ENCODE results near the gene CLCN7. TPM values are rescaled to one million over a fixed set of nuclear protein-coding genes. Genes with fewer than 3 reads are reported as not detected.

Gene CLCN7
- total RNA-seq, 1 experiment from 2014 or later, result 48.2 TPM

- Histone ChIP-seq H3K27me3 (ENCODE audit: low read length) (no peaks in the 10 kb centered on the region), H4K20me1 (ENCODE audit: low read length) (no peaks in the 10 kb centered on the region), H3F3A (ENCODE audit: low read length, unreplicated experiment) (no peaks in the 10 kb centered on the region), H3K4me1 (ENCODE audit: insufficient read depth, low read length) (no peaks in the 10 kb centered on the region), H3K36me3 (ENCODE audit: low read depth, low read length) (no peaks in the 10 kb centered on the region), H3K4me3 (ENCODE audit: low read length) (no peak overlapping the region), H3K27ac (ENCODE audit: low read length) (no peak overlapping the region), H3K9ac (ENCODE audit: low read length) (no peak overlapping the region), H3K4me2 (ENCODE audit: low read length) (no peak overlapping the region), H3K79me2 (ENCODE audit: low read length) (no peaks in the 10 kb centered on the region), H3K9me3 (ENCODE audit: low read length) (no peaks in the 10 kb centered on the region), H3K9me2 (replicated peaks; ENCODE audit: low read length) (no peaks in the 10 kb centered on the region), H2AFZ (ENCODE audit: low read length) (no peak overlapping the region)
- POLR2A ChIA-PET (ENCODE audit: unreplicated experiment), result no interaction called here
- ATAC-seq, result no peak
- intact Hi-C loops (cut with micrococcal nuclease), result no loop called here
- TF ChIP-seq CTCF (conservative IDR thresholded peaks at IDR 0.05; ENCODE audit: low read depth, low read length) (no peak), EZH2 (IDR thresholded peaks at IDR 0.05; ENCODE audit: low read length, unreplicated experiment) (no peak), EZH2phosphoT487 (IDR thresholded peaks at IDR 0.05; ENCODE audit: borderline replicate concordance, low read length) (no peak)
- CTCF ChIA-PET, result no interaction called here
- DNase-seq, result no peak
- BruUV-seq (replicated peaks), result no TSS peak
These were observed 16.4 kb downstream of the CLCN7 start for GRCh38 chr16:1458336-1458976.

GRCh38 chr16:1457489-1458245 lies 17.2 kb downstream of the CLCN7 start:
- ATAC-seq (no peak), DNase-seq (no peak)
- TF ChIP-seq EZH2 (IDR thresholded peaks at IDR 0.05; ENCODE audit: low read length, unreplicated experiment), result no peak
- no peak for TF ChIP-seq EZH2phosphoT487 (IDR thresholded peaks at IDR 0.05; ENCODE audit: borderline replicate concordance, low read length)
- TF ChIP-seq CTCF (conservative IDR thresholded peaks at IDR 0.05; ENCODE audit: low read depth, low read length), result no peak
- Histone ChIP-seq H3K4me3 (ENCODE audit: low read length) (no peak overlapping the region), H4K20me1 (ENCODE audit: low read length) (no peaks in the 10 kb centered on the region), H3F3A (ENCODE audit: low read length, unreplicated experiment) (no peaks in the 10 kb centered on the region), H3K36me3 (ENCODE audit: low read depth, low read length) (no peaks in the 10 kb centered on the region), H2AFZ (ENCODE audit: low read length) (no peak overlapping the region), H3K4me2 (ENCODE audit: low read length) (no peak overlapping the region), H3K9me2 (replicated peaks; ENCODE audit: low read length) (no peaks in the 10 kb centered on the region), H3K79me2 (ENCODE audit: low read length) (no peaks in the 10 kb centered on the region), H3K9ac (ENCODE audit: low read length) (no peak overlapping the region), H3K4me1 (ENCODE audit: insufficient read depth, low read length) (no peaks in the 10 kb centered on the region), H3K9me3 (ENCODE audit: low read length) (no peaks in the 10 kb centered on the region), H3K27me3 (ENCODE audit: low read length) (no peaks in the 10 kb centered on the region), H3K27ac (ENCODE audit: low read length) (no peak overlapping the region)
- POLR2A ChIA-PET (ENCODE audit: unreplicated experiment), result no interaction called here
- intact Hi-C loops (cut with micrococcal nuclease), result no loop called here
- BruUV-seq (replicated peaks), result no TSS peak
- CTCF ChIA-PET, result no interaction called here

GRCh38 chr16:1456951-1457350 lies 17.9 kb downstream of the CLCN7 start:
- no peaks in the 10 kb centered on the region for H3K9me3 ChIP-seq (ENCODE audit: low read length)
- no peak overlapping the region for H3K27ac ChIP-seq (ENCODE audit: low read length)
- no peak overlapping the region for H2AFZ ChIP-seq (ENCODE audit: low read length)
- CTCF ChIA-PET, result no interaction called here
- H3K4me3 ChIP-seq (ENCODE audit: low read length), result no peak overlapping the region
- no peak for TF ChIP-seq EZH2phosphoT487 (IDR thresholded peaks at IDR 0.05; ENCODE audit: borderline replicate concordance, low read length)
- no peak for TF ChIP-seq CTCF (conservative IDR thresholded peaks at IDR 0.05; ENCODE audit: low read depth, low read length)
- no peak for TF ChIP-seq EZH2 (IDR thresholded peaks at IDR 0.05; ENCODE audit: low read length, unreplicated experiment)
- POLR2A ChIA-PET (ENCODE audit: unreplicated experiment), result no interaction called here
- H3K79me2 ChIP-seq (ENCODE audit: low read length), result no peaks in the 10 kb centered on the region
- no TSS peak for BruUV-seq (replicated peaks)
- no peaks in the 10 kb centered on the region for H3K27me3 ChIP-seq (ENCODE audit: low read length)
- no peaks in the 10 kb centered on the region for H3K4me1 ChIP-seq (ENCODE audit: insufficient read depth, low read length)
- H4K20me1 ChIP-seq (ENCODE audit: low read length), result no peaks in the 10 kb centered on the region
- no peaks in the 10 kb centered on the region for H3K9me2 ChIP-seq (replicated peaks; ENCODE audit: low read length)
- intact Hi-C loops (cut with micrococcal nuclease), result no loop called here
- no peak overlapping the region for H3K4me2 ChIP-seq (ENCODE audit: low read length)
- H3F3A ChIP-seq (ENCODE audit: low read length, unreplicated experiment), result no peaks in the 10 kb centered on the region
- H3K9ac ChIP-seq (ENCODE audit: low read length), result no peak overlapping the region
- no peaks in the 10 kb centered on the region for H3K36me3 ChIP-seq (ENCODE audit: low read depth, low read length)
- DNase-seq, result no peak
- no peak for ATAC-seq

All from PC-3 (cell line).